NCI-H82 treated with DMSO at 0.1 percent for 48 hours (cell line): ENCODE results near the gene ERN2.

Experiments
- DNase-seq: peaks from one replicate; lab custom pipeline; 2025; ENCODE audit not compliant: unreplicated experiment; lab: John Stamatoyannopoulos, UW

The ERN2 gene

GRCh38 chr16:23640931-23641765, 71.9 kb downstream of the ERN2 start, which contains the start of the genes DCTN5 and PALB2:
Gene DCTN5 (plus strand): TSS chr16:23641466. CDS start chr16:23641543, 77 bp downstream.
Gene PALB2 (minus strand): TSS chr16:23641310. CDS start chr16:23641157, 153 bp downstream.
- peak; percentile 83 for DNase-seq

- DNase-seq = peak; percentile 22
Observed at GRCh38 chr16:23640615-23640930, 72.4 kb downstream of the ERN2 start.
